ENCODE data around the gene DHX15. TPM values are rescaled to one million over a fixed set of nuclear protein-coding genes. Genes with fewer than 3 reads are reported as not detected.

The DHX15 gene
- total RNA-seq, 1 experiment from 2014 or later, result 287 TPM

GRCh38 chr4:24611575-24611974 is 27.2 kb upstream of the DHX15 start:
- Histone ChIP-seq H3K79me1 (ENCODE audit: insufficient read depth, low read depth, low read length, poor library complexity, severe bottlenecking) (no peaks in the 10 kb centered on the region), H3K27me3 (ENCODE audit: insufficient read depth, low read length) (no peaks in the 10 kb centered on the region), H3K4me1 (ENCODE audit: insufficient read depth, low read length) (no peaks in the 10 kb centered on the region), H2BK5ac (ENCODE audit: insufficient read length, low read length) (no peak overlapping the region), H2BK15ac (ENCODE audit: low read depth, low read length) (no peak overlapping the region), H3K9me3 (ENCODE audit: control insufficient read depth, low read depth, low read length) (no peaks in the 10 kb centered on the region), H3K14ac (ENCODE audit: insufficient read depth, low read length) (no peak overlapping the region), H3K4ac (ENCODE audit: low read depth, low read length) (no peak overlapping the region), H3K23me2 (ENCODE audit: insufficient read length, low read depth, low read length, poor library complexity, severe bottlenecking) (no peaks in the 10 kb centered on the region), H2BK20ac (ENCODE audit: low read depth, low read length, poor library complexity, severe bottlenecking) (no peak overlapping the region), H3K56ac (ENCODE audit: insufficient read length, low read depth, low read length) (no peak overlapping the region), H3K23ac (ENCODE audit: insufficient read length, low read depth, low read length) (no peak overlapping the region), H3T11ph (ENCODE audit: low read length) (no peak overlapping the region), H2AFZ (ENCODE audit: low read length) (no peak overlapping the region), H2BK120ac (ENCODE audit: low read depth, low read length, poor library complexity, severe bottlenecking) (no peak overlapping the region), H2AK5ac (ENCODE audit: insufficient read length, low read length) (no peak overlapping the region), H4K8ac (replicated peaks; ENCODE audit: insufficient read length, low read depth, low read length) (no peak overlapping the region), H3K18ac (ENCODE audit: insufficient read length, low read depth, low read length) (no peak overlapping the region), H4K91ac (ENCODE audit: insufficient read length, low read depth, low read length) (no peak overlapping the region), H4K20me1 (ENCODE audit: control insufficient read depth, insufficient read depth, insufficient read length) (no peaks in the 10 kb centered on the region), H3K4me2 (ENCODE audit: insufficient read depth, insufficient read length, low read length) (no peak overlapping the region), H3K27ac (ENCODE audit: insufficient read length, low read depth, low read length) (no peak overlapping the region), H3K9ac (ENCODE audit: extremely low read depth, insufficient read length, low read length) (no peak overlapping the region), H3K79me2 (ENCODE audit: insufficient read depth, low read length) (no peaks in the 10 kb centered on the region), H4K5ac (ENCODE audit: insufficient read length, low read depth, low read length) (no peak overlapping the region), H2BK12ac (ENCODE audit: insufficient read length, low read depth, low read length) (no peak overlapping the region)
- H3K4me3 Mint-ChIP-seq, result no peak overlapping the region
- no peaks in the 10 kb centered on the region for H3K36me3 Mint-ChIP-seq (ENCODE audit: insufficient read depth in 1 of 3, low read depth in 3 of 3)
- H3K27me3 Mint-ChIP-seq (ENCODE audit: low read depth), result no peaks in the 10 kb centered on the region; the same call in 1 of the 2 replicates
- no peaks in the 10 kb centered on the region; a peak in 1 of 5 replicates for H3K9me3 Mint-ChIP-seq
- no peak for DNase-seq
- H3K27ac Mint-ChIP-seq, result no peak overlapping the region
- H3K4me1 Mint-ChIP-seq, result no peaks in the 10 kb centered on the region
- no CpG with 5 or more reads among the region's 11 CpGs for WGBS (ENCODE audit: extremely low coverage, insufficient read length, low lambda C conversion rate)
- TF ChIP-seq CTCF (conservative IDR thresholded peaks at IDR 0.05), result no peak
